Right forelimb (tissue), 1 donor: Measurements from ENCODE around the gene CIDEC.

Experiments used
- DNase-seq: peaks from one replicate; pipeline ENCODE4 v3.0.0-alpha.2; 2018

The CIDEC gene

DNA sequence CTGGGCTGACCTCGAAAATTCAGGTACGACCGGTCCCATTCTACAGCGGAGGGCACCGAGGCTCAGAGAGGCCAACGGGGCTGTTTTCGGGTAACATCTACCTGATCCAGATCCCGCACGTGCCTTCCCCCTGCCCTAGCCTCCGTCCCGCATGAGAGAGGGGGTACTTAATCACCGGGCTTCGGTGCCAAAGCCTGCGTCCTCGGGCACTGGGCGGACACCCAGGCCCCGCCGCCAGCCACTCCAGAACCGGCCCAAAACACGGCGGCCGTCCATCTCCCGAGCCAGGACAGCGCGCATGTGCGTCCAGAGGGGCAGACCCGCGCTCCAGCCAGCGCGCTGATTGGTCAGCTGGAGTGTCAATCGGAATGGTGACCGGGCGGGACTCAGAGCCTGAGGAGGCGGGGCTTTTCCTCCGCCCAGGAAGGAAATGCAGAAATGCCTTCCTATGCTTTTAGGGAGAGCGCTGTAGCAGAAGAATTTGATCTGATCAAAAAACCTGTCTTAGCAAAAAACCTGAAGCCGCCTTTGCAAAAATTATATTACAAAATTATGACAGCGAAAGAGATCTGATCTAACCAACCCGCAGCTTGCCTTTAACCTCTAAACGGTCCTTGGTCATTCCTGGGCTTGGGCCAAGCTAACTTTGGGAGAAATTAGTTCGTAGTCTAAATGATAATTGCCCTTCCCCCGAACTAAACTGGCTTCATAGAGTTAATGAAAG, 36.2 kb downstream of the CIDEC start, which contains the start of gene RPUSD3:
Gene RPUSD3, minus strand, starts transcription at position 294 of the 724 bp plus-strand sequence. Its CDS starts 18 bp downstream, at position 276.
- peak; percentile 98 for DNase-seq

DNA sequence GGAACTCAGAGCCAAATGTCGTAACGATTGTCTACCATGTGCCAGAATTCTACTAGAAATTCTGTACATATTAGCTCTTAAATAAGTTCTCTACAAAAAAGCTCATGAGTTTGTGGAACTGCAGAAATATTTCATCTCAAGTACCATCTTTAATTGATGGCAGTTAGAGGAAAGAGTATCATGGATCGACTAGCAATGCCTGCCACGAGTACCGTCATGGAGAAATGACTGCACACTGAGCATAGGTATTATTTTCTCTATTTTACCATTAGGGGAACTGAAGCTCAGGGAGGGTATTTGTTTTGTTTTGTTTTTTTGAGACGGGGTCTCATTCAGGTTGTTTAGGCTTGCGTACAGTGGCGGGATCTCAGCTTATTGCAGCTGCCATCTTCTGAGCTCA, 39.0 kb downstream of the CIDEC start:
- DNase-seq: no peak

DNA sequence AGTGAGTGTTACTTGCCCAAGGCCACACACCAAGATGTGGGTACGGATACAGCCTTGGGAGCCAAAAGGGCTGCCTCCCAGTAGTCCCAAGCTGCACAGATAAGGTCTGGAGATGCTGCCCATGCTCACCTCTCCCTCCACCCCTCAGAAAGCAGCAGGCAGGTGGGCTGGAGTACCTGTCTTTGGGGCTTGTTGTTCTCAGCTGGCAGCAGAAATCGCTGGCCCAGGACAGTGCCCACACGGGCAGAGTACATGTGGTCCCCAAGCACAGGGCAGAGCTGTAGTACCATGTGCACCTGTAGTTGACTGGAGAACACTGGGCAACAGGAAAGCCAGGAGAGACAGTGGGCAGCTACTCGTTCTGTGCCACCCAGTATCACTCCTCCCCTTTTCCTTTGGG, 41.2 kb downstream of the CIDEC start:
- DNase-seq: no peak

DNA sequence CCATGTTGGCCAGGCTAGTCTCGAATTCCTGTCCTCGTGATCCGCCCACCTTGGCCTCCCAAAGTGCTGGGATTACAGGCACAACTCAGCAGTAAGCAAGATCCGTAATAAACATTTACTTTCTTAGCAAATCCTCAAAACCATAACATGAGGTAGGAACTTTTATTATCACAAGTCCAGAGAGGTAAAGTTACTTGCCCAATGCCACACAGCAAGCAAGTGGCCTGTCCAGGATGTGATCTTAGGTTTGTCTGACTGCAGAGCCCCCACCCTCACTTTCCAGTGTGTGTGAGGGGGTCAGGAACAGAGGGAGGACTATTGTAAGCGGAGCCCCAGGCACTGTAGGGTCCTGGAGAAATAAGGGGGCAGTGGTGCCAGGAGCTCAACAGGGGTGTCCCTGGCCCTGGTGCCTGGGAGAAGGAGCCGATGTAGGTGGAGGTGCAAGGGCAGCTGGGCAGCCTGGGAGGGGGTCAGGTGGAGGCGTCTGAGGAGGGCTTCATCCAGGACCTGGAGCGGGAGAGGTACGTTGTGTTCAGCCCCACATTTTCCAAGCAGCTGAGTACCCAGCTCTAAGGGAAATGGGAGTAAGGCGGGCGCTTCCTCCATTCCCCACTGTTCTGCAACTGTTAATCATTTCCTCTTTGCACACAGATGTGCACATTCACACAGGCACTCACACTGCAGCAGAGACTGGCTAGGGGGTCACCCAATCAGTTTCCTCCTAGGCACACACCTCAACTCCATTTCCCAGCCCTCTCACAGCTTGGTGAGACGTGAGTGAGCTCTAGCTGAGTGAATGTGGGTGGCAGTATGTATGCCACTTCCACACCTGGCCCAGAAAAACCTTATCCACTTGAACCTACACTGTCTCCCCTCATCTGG, 42.1 kb downstream of the CIDEC start:
- DNase-seq: no peak

DNA sequence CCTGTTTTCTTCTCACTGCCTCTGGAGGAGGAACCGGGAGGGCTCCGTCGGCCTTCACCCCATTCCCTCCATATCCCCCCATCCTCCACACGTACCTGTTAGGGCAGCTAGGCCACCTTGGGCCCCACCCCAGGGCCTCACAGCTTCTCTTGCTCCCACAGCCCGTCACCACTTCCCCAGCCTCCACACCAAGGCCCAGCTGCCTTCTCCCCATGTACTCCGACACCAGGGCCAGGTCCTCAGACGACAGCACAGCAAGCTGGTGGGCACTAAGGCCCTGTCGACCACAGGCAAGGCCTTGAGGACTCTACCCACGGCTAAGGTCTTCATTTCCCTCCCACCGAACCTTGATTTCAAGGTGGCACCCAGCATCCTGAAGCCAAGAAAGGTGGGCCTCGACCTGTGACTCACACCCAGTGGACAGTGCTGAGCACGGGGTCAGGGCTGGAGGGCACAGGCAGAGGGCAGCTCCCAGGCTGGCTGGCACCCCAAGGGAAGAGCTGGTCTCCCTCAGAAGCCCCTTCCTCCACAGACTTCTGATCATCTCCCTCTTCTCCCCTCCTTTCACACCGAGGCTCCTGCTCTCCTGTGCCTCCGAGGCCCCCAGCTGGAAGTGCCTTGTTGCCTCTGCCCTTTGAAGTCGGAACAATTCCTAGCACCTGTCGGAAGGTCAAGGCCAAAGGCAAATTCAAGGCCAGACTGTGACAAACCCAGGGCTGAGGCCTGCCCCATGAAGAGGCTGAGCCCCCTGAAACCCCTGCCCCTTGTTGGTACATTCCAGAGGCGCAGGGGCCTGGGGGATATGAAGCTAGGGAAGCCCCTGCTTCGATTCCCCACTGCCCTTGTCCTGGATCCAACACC, 45.3 kb downstream of the CIDEC start:
- DNase-seq: no peak

DNA sequence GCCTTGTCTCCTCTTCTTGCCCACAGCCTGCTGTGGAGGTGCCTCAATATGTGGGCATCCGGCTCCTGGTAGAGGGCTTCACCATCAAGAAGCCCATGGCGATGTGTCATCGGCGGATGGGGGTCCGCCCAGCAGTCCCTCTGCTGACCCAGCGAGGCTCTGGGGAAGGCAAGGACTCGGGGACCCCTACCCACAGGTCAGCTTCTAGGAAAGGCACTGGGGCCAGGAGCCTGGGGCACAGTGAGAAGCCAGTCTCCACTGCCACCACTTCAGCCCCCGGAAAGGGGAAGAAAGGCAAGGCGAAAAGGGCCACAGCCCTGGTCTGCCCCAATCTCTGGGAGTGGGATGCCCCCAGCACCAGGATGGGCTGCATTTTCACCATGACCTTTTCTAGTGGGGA, 47.0 kb downstream of the CIDEC start:
- DNase-seq: no peak

DNA sequence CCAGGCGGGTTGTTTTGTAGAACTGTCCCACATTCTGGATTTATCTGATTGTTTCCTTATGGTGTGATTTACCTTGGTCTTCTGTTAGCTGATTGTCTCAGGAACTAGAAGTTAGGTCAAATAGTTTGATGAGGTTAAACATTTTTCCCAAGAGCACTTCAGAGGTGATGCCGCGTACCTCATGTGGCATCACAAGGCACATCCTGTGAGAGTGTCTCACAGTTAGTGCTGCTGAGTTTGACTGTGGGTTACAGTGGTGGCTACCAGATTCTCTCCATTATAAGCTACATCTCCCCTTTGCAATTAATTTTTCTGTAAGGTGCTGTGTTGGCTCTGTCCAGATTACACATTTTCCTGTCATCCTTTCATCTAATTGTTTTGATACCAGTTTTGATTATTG, 48.8 kb downstream of the CIDEC start:
- DNase-seq: no peak

DNA sequence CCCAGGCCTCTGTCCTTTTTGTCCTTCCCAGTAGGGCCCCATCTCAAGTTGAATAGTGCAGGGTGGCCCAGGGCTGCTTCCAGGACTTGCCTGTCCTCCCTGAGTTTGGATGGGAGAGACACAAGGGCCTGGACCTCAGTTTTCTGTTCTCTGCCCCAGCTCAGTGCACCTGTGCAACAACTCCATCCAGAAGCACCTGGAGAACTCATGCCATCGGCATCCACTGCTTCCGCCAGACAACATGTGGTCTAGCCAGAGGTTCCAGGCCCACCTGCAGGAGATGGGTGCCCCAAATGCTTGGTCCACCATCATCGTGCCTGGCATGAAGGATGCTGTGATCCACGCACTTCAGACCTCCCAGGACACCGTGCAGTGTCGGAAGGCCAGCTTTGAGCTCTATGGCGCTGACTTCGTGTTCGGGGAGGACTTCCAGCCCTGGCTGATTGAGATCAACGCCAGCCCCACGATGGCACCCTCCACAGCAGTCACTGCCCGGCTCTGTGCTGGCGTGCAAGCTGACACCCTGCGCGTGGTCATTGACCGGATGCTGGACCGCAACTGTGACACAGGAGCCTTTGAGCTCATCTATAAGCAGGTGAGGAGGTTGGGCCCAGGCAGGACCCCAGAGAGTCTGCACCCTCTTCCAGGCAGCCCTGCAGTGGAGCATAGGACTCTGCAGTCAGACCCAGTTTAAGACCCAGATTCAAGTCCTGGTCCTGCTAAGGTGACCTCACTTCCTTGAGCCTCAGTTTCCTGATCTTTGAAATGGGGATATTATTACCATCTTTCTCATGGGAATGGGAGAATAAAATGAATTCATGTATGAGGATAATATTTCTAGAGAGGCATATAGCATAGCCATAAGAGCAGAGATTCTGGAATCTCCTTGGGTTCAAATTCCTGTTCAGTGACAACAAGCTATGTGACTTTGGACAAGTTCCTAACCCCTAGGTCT, 51.0 kb downstream of the CIDEC start:
- DNase-seq: no peak

DNA sequence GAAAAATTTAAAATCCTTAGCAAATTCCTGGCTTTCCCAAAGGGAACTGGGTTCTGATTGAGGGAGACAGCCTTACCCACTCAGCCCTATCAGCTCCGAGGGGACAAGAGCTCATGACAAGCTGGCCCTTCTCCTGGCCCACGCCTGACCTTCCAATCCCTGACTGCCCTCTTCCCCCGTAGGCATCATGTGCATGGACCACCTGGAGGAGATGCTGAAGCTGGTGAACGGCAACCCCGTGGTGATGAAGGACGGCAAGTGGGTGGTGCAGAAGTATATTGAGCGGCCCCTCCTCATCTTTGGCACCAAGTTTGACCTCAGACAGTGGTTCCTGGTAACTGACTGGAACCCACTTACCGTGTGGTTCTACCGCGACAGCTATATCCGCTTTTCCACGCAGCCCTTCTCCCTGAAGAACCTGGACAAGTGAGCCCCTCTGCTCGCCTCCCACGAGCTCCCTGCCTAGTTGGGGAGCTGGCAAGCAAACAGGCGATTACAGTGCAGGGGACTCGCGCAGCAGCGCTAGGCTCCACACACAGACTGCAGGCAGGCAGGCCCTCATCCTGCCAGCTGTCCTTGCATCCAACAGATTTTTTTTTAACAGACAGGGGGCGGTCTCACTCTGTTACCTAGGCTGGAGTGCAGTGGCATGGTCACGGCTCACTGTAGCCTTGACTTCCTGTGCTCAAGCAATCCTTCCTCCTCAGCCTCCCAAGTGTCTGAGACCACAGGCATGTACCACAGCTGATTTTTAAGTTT, 53.1 kb downstream of the CIDEC start:
- DNase-seq: no peak

DNA sequence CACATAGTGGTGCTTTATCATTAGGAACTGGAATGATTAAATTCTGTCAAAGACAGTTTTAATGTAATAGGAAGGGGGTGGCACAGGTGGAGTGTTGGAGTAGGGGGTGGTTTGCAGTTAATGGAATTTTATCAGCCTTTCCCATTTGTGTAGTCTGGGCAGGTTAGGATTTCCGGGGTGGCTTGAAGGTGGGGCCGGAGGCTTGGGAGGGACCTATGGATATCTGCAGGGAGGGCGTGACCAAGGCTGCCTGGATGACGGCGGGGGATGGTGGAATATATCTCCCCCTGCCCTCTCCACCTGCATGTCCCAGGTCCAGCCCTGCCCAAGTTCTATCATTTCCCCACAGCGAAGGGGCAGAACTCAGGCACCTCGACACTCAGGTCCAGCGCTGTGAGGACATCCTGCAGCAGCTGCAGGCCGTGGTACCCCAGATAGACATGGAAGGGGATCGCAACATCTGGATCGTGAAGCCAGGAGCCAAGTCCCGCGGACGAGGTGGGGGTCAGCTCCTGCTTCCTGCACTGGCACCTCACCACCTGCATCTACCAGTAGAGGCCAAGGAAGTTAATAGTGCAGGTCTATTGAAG, 54.5 kb downstream of the CIDEC start:
- DNase-seq: no peak

DNA sequence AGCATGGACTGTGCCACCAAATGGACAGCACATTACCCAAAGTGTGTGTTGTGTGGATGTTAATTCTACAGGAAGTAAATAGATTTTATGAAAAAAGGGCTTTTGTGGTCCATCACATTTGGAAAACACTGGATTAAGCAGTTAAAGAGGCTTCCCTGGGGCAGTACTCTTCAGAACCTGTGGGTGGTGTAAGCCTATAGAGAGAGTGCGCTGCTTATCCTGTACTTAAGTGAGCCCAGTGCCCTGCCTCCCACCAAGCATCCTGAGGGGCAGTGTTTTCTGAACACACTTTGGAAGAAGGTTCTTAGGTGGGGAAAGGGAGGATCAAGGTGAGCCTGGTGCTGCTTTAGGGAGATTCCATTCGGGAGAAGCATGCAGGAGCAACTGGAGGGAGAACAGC, 59.1 kb downstream of the CIDEC start:
- no peak for DNase-seq

DNA sequence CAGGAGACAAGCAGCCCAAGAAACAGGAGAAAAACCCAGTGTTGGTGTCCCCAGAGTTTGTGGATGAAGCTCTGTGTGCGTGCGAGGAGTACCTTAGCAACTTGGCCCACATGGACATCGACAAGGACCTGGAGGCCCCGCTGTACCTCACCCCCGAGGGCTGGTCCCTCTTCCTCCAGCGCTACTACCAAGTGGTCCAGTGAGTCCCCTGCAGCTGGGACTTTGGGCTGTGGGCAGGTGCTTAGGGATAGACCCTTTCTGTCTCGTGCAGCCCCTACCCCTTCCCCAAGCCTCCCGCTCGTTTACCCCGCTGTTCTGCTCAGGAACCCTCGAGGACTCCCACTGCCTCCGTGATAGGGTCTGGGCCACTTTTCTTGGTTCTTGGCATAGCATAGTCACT, 59.5 kb downstream of the CIDEC start:
- DNase-seq: no peak

DNA sequence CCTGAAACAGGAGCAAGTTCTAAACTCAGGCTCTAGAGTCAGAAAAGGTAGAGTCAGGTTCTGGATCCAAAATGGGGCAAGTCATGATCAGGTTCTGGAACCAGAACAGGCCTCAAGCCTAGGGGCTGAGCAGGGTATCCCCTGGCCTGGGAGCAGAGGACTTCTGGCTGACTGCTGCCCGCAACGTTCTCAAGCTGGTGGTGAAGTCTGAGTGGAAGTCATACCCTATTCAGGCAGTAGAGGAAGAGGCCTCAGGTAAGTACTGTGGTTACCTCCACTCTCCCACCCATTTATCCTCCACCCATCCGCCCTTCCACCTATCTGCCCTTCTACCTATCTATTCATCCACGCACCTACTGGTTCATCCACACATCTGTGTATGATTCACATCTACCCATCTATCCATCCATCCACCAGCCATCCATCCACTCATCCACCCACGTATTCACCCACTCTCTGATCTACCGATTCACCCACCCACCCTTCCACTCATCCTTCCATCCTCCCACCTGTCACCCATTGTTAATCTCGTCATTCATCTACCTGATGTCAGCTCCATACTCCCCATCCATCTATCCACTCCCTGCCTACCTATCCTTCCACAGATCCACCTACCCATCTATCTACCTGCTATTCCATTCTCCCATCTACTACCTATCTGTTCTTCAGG, 61.3 kb downstream of the CIDEC start:
- DNase-seq: no peak

DNA sequence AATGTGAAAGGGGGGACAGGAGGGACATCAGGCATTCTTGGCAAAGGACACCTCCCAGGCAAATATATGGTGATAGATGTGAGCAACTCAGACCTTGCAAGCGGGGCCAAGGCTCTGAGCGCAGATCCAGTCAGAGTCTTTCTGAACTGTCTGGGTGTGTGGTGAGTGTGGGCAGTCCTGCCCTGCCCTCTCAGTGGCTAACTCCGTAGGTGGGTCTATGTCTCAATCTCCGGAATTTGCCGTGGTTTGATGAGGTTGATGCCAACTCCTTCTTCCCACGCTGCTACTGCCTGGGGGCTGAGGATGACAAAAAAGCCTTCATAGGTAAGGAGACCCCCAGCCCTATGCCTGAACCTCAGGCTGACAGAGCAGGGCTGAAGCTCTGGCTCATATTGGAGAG, 62.6 kb downstream of the CIDEC start:
- DNase-seq: no peak
